Kidney (tissue), 14 donors: ENCODE results near the gene KRTAP9-3. TPM values are rescaled to one million over a fixed set of nuclear protein-coding genes. Genes with fewer than 3 reads are reported as not detected.
"Not testable (repeated sequence)": the region's sequence is repeated elsewhere in the genome, so short reads cannot be mapped to it uniquely, and the experiment has no call there.

Experiments used
- DNase-seq, 5 donors: peaks; one replicate each; pipeline ENCODE4 v3.0.0-alpha.2; 2013 to 2020
- FAIRE-seq: peaks from 2 replicates; lab custom pipeline; 2012; peaks lifted over from hg19 to GRCh38; lab: Jason Lieb, UNC
- H3K27ac ChIP-seq, 2 donors: one replicate each; pipeline ENCODE4 v1.7.0; 2013; ENCODE audit warnings: low read depth in 2 of 2, low read length in 2 of 2, inconsistent platforms in 1 of 2
- H3K27me3 ChIP-seq: one replicate; pipeline ENCODE4 v1.7.1; 2013; ENCODE audit warnings: low read length, inconsistent platforms; ENCODE audit not compliant: control insufficient read depth, insufficient read depth
- H3K36me3 ChIP-seq, 3 donors: one replicate each; pipeline versions ENCODE4 v1.7.0 to v1.7.1; 2013; ENCODE audit warnings: low read length in 3 of 3, control low read depth in 1 of 3, inconsistent platforms in 1 of 3; ENCODE audit not compliant: insufficient read depth in 3 of 3, control insufficient read depth in 2 of 3
- H3K4me1 ChIP-seq, 3 donors: one replicate each; pipeline versions ENCODE4 v1.7.0 to v1.7.1; 2013; ENCODE audit warnings: low read length in 3 of 3, inconsistent platforms in 1 of 3, low read depth in 1 of 3; ENCODE audit not compliant: control insufficient read depth in 2 of 3, insufficient read depth in 2 of 3
- H3K4me3 ChIP-seq, 3 donors: one replicate each; pipeline versions ENCODE4 v1.7.0 to v1.8.1; 2013; ENCODE audit warnings: low read length in 3 of 3, control low read depth in 1 of 3, inconsistent platforms in 1 of 3
- H3K9ac ChIP-seq, 3 donors: one replicate each; pipeline versions ENCODE4 v1.7.0 to v1.7.1; 2013; ENCODE audit warnings: low read length in 3 of 3, control low read depth in 1 of 3, inconsistent platforms in 1 of 3
- H3K9me3 ChIP-seq, 3 donors: one replicate each; pipeline versions ENCODE4 v1.7.0 to v1.7.1; 2013; ENCODE audit warnings: low read length in 3 of 3, control low read depth in 1 of 3, inconsistent platforms in 1 of 3; ENCODE audit not compliant: control insufficient read depth in 2 of 3, insufficient read depth in 1 of 3
- CTCF ChIP-seq: IDR thresholded peaks from 3 replicates; pipeline ENCODE4 v1.5.1; 2012; ENCODE audit warnings: mild to moderate bottlenecking, moderate library complexity, borderline replicate concordance; ENCODE audit not compliant: insufficient read depth; ENCODE audit errors: extremely low read depth
- intact Hi-C: fragments of 100-400 bp; cut with DNase I; formaldehyde crosslinking; loops from one replicate; pipeline ENCODE4 v1.11.1; 2022
- polyA plus RNA-seq: library from polyadenylated mRNA; stranded (reverse); fragments of 350-450 nt; fragmentation: Illumina TruSeq; extraction: RNeasy Lipid Tissue Mini Kit (QIAGEN cat#74804); gene quantifications from one replicate; pipeline ENCODE4 v1.2.3, GENCODE V29; 2014; ENCODE audit warnings: low read depth, low replicate concordance; ENCODE audit not compliant: insufficient read depth
- total RNA-seq: library from RNA; stranded (reverse); fragmentation: NEBNext Ultra II Directional; extraction: Animal tissue kit (Norgen Biotek cat#: 25700); gene quantifications from one replicate; pipeline ENCODE4 v1.2.1, GENCODE V29; 2021
- donor health status: control.
- donor health status: control.
- donor health status: control.
- donor health status: control.
- donor health status: control.
- donor health status: DM: yes; HTN: yes; CAD: no.
- donor health status: Normal renal cell carcinoma (clear cell type).

The KRTAP9-3 gene
- total and polyA plus RNA-seq, 2 donors from 2014 or later, result not detected

DNA sequence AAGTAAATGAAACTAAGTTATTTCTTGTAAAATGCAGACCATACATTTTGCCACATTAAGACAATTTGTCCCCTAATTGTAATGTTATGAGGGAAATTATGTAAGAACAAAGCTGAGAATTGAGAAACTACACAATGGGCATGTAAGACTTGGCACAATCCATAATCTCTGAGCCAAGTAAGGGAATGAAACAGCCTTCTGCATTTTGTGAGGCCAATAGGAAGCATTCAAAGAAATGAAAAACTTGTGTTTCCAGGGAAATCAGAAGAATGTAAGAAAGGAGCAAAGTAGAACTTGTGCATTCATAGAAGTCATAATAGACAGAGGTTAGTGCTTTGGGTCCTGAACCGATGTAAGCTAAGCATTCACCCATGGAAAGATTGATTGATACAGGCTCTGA lies 19.0 kb downstream of the KRTAP9-3 start:
- H3K27me3 ChIP-seq, result no peaks in the 10 kb centered on the region
- FAIRE-seq, result no peak

DNA sequence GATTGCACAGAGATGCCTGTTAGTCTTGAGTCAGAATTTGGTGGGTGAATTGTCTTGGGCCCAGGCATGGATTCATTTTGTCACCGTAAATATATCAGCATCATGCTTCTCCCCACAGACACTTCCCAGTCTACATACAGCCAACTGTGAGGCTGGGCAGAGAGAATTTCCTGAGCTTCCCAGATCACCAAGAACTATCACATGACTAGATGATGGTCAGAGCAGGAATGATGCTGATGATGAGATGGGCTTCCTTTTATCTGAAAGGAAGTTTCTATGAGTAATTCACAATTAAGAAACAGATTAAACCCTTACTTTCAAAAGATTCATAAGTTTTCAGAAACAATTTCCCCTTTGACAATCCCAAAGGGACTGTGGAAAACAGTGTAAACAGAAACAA lies 22.6 kb downstream of the KRTAP9-3 start:
- no peaks in the 10 kb centered on the region for H3K27me3 ChIP-seq
- no peak for DNase-seq
- H3K9ac ChIP-seq, result no peak overlapping the region
- intact Hi-C loops, result no loop called here
- FAIRE-seq, result no peak
- no peaks in the 10 kb centered on the region for H3K36me3 ChIP-seq
- no peaks in the 10 kb centered on the region for H3K9me3 ChIP-seq
- no peak for TF ChIP-seq CTCF
- H3K4me1 ChIP-seq, result no peaks in the 10 kb centered on the region
- no peak overlapping the region for H3K27ac ChIP-seq
- no peak overlapping the region for H3K4me3 ChIP-seq

More for the DNA sequence above, 19.0 kb downstream of the KRTAP9-3 start:
- H3K4me3 ChIP-seq, result no peak overlapping the region
- intact Hi-C loops, result no loop called here
- H3K36me3 ChIP-seq, result no peaks in the 10 kb centered on the region
- H3K27ac ChIP-seq, result no peak overlapping the region
- H3K9me3 ChIP-seq, result no peaks in the 10 kb centered on the region
- no peaks in the 10 kb centered on the region for H3K4me1 ChIP-seq
- H3K9ac ChIP-seq, result no peak overlapping the region
- DNase-seq, result no peak
- TF ChIP-seq CTCF, result no peak

- intact Hi-C loops, H3K9ac ChIP-seq, H3K4me1 ChIP-seq, H3K27me3 ChIP-seq, FAIRE-seq, H3K27ac ChIP-seq, H3K36me3 ChIP-seq, H3K4me3 ChIP-seq, H3K9me3 ChIP-seq: not testable (repeated sequence)
- peak in 1 of 5 donors; percentile 52 for DNase-seq
Observed at GRCh38 chr17:41255381-41256290, 23.4 kb downstream of the KRTAP9-3 start, which contains the start of gene KRTAP9-9. KRTAP9-9 (plus strand) TSS chr17:41255384.

DNA sequence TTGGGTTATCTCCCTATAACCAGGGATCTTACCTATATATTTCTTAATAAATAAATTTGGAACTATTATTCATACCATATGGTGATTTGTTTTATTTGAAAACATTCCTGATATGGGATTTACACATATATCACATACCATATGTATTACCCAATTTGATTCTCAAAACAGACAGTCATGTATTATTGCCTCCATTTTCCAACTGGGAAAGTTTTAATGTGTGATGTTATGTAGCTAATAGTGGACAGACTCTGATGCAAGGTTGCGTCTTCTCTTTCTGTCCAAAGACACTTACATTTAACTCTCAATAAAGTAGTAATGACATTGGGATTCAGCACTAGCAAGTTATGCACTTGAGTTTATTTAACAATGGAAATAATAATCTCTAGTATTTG lies 24.0 kb downstream of the KRTAP9-3 start:
- intact Hi-C loops, result no loop called here

More for the DNA sequence above, 24.0 kb downstream of the KRTAP9-3 start:
- Histone ChIP-seq H3K27me3 (no peaks in the 10 kb centered on the region), H3K4me1 (no peaks in the 10 kb centered on the region), H3K4me3 (no peak overlapping the region), H3K27ac (no peak overlapping the region), H3K36me3 (no peaks in the 10 kb centered on the region), H3K9me3 (no peaks in the 10 kb centered on the region), H3K9ac (no peak overlapping the region)
- DNase-seq, result no peak
- TF ChIP-seq CTCF, result no peak
- FAIRE-seq, result no peak
